GM18505 (cell line): Measurements from ENCODE around the gene TMEM141.

Experiments
- ATAC-seq: cut with Tn5 transposase; IDR thresholded peaks from one replicate; pipeline ENCODE4 v1.9.1; 2021; ENCODE audit not compliant: unreplicated experiment
- POLR2A ChIP-seq: IDR thresholded peaks from 4 replicates; pipeline ENCODE4 v1.6.1; 2011; ENCODE audit warnings: borderline replicate concordance; ENCODE audit not compliant: insufficient read depth, insufficient read length; ENCODE audit errors: extremely low read depth

TMEM141 gene

GRCh38 chr9:136790640-136791515 is at the start of gene TMEM141:
TMEM141 (plus strand) TSS chr9:136791344; CDS start chr9:136791371, 27 bp downstream.
- peak; percentile 76 for ATAC-seq

DNA sequence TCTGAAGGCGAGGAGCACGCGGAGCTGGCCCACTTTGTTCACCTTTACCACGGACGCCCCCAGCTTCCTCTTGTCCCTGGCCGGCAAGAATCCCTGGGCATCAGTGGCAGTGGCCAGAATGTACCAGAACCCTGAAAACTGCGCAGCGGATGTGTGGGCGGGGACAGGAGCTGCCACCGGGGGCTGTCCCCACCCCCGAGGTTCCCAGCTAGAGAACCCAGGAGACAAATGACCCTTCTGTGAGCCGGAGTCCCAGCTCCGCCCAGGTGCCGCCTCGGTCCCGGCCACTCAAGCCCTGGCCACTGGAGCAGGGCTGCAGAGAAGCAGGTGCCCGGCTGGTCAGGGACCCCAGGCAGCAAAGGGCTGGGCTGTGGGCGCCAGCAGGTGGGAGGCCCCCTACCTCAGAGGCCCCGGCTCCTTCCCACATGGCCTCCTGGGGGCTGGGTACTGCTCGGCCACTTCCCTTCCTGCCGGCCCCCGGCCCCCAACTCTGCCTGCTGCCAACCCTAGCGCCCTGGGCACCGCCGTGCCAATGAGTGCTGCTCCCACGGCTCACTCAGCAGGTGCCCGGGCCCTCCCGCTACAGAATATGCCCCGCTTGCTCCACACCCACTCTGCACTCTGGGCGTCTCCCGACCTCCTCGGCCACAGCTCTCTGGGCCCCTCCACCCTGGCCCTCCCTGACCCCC is 49.1 kb upstream of the TMEM141 start:
- TF ChIP-seq POLR2A, result no peak
- no peak for ATAC-seq

More at GRCh38 chr9:136790640-136791515, at the start of gene TMEM141:
- peak; percentile 77 for TF ChIP-seq POLR2A

- ATAC-seq, result no peak
- no peak for TF ChIP-seq POLR2A
These were observed 48.4 kb upstream of the TMEM141 start, which contains the start of gene LCN10 for GRCh38 chr9:136742591-136743391. LCN10 (minus strand) TSS chr9:136742940; CDS start chr9:136742903, 37 bp downstream.

GRCh38 chr9:136743639-136744211 is 47.4 kb upstream of the TMEM141 start:
- no peak for TF ChIP-seq POLR2A
- no peak for ATAC-seq

- ATAC-seq, result no peak
- TF ChIP-seq POLR2A, result no peak
These were observed 46.4 kb upstream of the TMEM141 start for GRCh38 chr9:136744773-136745172.

DNA sequence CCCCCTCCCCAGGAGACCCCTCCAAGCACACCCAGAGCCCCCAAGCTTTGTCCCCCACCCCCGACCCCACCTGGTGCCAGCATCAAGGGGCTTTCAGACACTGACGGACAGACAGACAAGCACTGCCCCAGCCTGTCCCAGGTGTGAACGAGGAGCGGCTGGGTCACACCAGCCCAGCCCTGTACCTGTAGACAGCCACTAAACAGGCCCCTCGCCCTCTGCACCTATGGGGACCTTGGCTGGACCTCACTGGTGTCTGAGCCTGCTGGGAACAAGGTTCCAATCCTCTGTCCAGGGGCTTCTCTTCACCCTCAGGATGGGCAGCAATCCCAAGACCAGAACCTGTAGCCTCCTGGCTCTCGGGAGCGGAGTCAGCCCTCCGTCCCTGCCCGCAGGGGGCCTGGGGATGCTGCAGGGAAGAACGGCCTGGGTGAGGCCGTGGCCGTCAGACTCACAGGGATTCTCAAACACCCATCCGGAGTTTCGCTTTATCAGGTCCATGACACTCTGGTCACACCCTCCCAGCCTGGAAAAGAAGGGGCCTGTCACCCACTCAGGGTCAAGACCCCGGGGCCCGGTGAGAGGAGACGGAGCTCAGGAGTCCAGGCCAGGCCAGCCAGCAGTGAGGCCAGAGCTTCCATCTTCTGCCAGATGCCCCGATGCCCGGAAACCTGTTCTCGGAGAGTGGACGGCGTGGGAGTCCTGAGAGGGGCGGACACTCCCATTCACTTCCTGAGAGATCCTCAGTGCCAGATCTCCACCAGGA is 45.6 kb upstream of the TMEM141 start:
- TF ChIP-seq POLR2A, result no peak
- no peak for ATAC-seq

- no peak for ATAC-seq
- TF ChIP-seq POLR2A, result no peak
These were observed 45.0 kb upstream of the TMEM141 start for GRCh38 chr9:136746155-136746490.

- TF ChIP-seq POLR2A, result no peak
These were observed 44.5 kb upstream of the TMEM141 start for GRCh38 chr9:136746621-136747020.

DNA sequence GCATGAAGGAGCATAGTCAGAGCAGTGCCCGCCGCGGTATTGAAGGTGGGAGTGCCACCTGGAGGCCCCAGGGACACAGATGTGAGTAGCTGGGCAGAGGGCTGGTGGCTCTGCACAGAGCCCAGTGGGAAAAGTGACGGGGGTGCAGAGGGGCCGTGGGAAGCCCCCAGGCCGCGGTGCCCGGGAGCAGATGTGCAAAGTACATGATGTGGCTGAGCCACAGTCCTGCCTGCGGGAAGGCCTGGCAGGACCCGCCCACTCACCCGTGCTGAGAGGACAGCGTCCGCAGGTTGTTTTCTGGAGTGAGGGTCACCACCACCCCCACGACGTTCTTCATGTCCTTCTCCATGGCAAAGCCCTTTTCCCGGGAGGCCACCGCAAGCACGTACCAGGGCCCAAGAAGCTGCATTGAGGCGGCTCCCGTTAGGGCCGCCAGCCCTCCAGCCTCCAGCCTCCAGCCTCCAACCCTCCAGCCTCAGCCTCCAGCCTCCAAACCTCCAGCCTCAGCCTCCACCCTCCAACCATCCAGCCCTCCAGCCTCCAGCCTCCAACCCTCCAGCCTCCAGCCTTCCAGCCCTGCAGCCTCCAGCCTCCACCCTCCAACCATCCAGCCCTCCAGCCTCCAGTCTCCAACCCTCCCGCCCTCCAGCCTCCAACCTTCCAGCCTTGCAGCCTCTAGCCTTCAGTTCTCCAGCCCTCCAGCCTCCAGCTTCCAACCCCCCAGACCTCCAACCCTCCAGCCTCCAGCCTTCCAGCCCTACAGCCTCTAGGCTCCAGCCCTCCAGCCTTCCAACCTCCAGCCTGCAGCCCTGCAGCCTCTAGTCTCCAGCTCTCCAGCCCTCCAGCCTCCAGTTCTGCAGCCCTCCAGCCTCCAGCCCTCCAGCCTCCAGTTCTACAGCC is 43.7 kb upstream of the TMEM141 start:
- TF ChIP-seq POLR2A, result no peak
- no peak for ATAC-seq

More at GRCh38 chr9:136746621-136747020, 44.5 kb upstream of the TMEM141 start:
- no peak for ATAC-seq

DNA sequence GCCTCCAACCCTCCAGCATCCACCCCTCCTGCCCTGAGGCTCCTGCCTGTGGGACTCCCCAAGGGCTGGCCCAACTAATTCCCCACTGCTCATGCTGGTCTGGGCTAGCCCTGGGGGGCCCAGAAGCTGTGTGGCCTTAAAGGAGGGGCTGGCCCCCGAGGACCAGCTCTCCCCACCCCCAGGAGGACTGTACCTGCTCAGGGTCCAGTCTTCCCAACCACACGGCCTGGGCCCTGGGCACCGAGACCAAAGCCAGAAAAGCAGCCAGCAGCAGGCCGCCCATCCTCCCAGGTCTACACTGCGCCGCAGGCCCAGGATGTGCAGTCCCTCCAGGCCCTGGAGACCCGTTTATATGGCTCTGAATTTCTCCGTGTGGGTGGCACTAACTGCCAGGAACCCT is 42.9 kb upstream of the TMEM141 start, which contains the start of gene LCN6:
Gene LCN6, minus strand, starts transcription at position 325 of the 400 bp plus-strand sequence. Its CDS starts 42 bp downstream, at position 283.
- TF ChIP-seq POLR2A, result no peak
- no peak for ATAC-seq
